ENCODE results near the gene SPARC. TPM values are rescaled to one million over a fixed set of nuclear protein-coding genes. Genes with fewer than 3 reads are reported as not detected.

The SPARC gene
- total RNA-seq, 1 donor from 2014 or later, result 158 TPM

GRCh38 chr5:151627650-151628049 is 59.1 kb downstream of the SPARC start:
- H3K9me3 ChIP-seq (ENCODE audit: low read depth), result no peaks in the 10 kb centered on the region
- H2AFZ ChIP-seq (replicated peaks), result no peak overlapping the region
- TF ChIP-seq, protein P1, sequence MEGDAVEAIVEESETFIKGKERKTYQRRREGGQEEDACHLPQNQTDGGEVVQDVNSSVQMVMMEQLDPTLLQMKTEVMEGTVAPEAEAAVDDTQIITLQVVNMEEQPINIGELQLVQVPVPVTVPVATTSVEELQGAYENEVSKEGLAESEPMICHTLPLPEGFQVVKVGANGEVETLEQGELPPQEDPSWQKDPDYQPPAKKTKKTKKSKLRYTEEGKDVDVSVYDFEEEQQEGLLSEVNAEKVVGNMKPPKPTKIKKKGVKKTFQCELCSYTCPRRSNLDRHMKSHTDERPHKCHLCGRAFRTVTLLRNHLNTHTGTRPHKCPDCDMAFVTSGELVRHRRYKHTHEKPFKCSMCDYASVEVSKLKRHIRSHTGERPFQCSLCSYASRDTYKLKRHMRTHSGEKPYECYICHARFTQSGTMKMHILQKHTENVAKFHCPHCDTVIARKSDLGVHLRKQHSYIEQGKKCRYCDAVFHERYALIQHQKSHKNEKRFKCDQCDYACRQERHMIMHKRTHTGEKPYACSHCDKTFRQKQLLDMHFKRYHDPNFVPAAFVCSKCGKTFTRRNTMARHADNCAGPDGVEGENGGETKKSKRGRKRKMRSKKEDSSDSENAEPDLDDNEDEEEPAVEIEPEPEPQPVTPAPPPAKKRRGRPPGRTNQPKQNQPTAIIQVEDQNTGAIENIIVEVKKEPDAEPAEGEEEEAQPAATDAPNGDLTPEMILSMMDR (IDR thresholded peaks at IDR 0.05), result no peak
- no peak for TF ChIP-seq EZH2phosphoT487 (IDR thresholded peaks at IDR 0.05)
- no peak for TF ChIP-seq EZH2 (IDR thresholded peaks at IDR 0.05)
- peaks cover 11% of the 10 kb centered on the region for H3K4me1 ChIP-seq
- no peak overlapping the region for H3K4me3 ChIP-seq
- H3K36me3 ChIP-seq, result no peaks in the 10 kb centered on the region
- H3K27me3 ChIP-seq, result no peaks in the 10 kb centered on the region
- H4K20me1 ChIP-seq (ENCODE audit: low read depth), result no peaks in the 10 kb centered on the region
- H3K4me2 ChIP-seq, result no peak overlapping the region
- H3K79me2 ChIP-seq (ENCODE audit: low read depth), result no peaks in the 10 kb centered on the region
- DNase-seq (ENCODE audit: low spot score), result no peak
- peaks cover 11% of the 10 kb centered on the region for H3F3A ChIP-seq (ENCODE audit: low read depth)
- Mint-ChIP-seq H3K27ac (no peak overlapping the region), H3K27me3 (ENCODE audit: insufficient read depth, low read depth) (peaks cover 8% of the 10 kb centered on the region), H3K9me3 (no peaks in the 10 kb centered on the region), H3K36me3 (no peaks in the 10 kb centered on the region), H3K4me3 (no peak overlapping the region), H3K4me1 (peaks cover 14% of the 10 kb centered on the region)
- H3K27ac ChIP-seq, result no peak overlapping the region
- H3K9ac ChIP-seq, result no peak overlapping the region

- Histone ChIP-seq H3K4me1 (peaks cover 20% of the 10 kb centered on the region), H3K36me3 (no peaks in the 10 kb centered on the region), H3K9me3 (ENCODE audit: low read depth) (no peaks in the 10 kb centered on the region), H3K9ac (no peak overlapping the region), H2AFZ (replicated peaks) (no peak overlapping the region), H3F3A (ENCODE audit: low read depth) (peaks cover 15% of the 10 kb centered on the region), H4K20me1 (ENCODE audit: low read depth) (no peaks in the 10 kb centered on the region), H3K27ac (no peak overlapping the region), H3K4me2 (no peak overlapping the region), H3K4me3 (no peak overlapping the region), H3K79me2 (ENCODE audit: low read depth) (no peaks in the 10 kb centered on the region), H3K27me3 (no peaks in the 10 kb centered on the region)
- TF ChIP-seq, protein P1 (IDR thresholded peaks at IDR 0.05), result no peak
- TF ChIP-seq EZH2phosphoT487 (IDR thresholded peaks at IDR 0.05) (no peak), EZH2 (IDR thresholded peaks at IDR 0.05) (no peak)
- H3K9me3 Mint-ChIP-seq, result no peaks in the 10 kb centered on the region
- H3K4me3 Mint-ChIP-seq, result no peak overlapping the region
- H3K36me3 Mint-ChIP-seq, result no peaks in the 10 kb centered on the region
- no peak overlapping the region for H3K27ac Mint-ChIP-seq
- DNase-seq (ENCODE audit: low spot score), result no peak
- peaks cover 21% of the 10 kb centered on the region for H3K4me1 Mint-ChIP-seq
- H3K27me3 Mint-ChIP-seq (ENCODE audit: insufficient read depth, low read depth), result peaks cover 8% of the 10 kb centered on the region
These were observed 61.4 kb downstream of the SPARC start for GRCh38 chr5:151625285-151625684.

DNA sequence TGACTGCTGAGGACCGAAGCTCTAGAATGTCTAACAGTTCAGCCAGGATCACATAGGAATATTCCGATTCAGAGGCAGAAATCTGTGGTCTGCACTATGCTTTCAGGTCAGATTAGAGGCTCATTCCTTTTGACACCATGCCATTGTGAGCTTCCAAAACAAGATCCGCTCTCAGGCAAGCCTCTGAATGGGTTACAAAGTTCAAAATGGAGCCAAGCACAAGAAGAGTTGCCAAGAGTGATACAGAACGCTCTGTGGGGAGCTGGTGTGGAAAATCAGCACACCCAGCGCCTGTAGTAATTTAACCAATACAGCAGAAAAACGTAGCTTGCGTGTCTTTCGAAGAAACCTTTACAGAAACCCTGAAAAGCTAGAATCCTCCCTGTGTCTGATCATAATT is 62.2 kb downstream of the SPARC start:
- no peaks in the 10 kb centered on the region for H3K27me3 ChIP-seq
- peaks cover 20% of the 10 kb centered on the region for H3F3A ChIP-seq (ENCODE audit: low read depth)
- H4K20me1 ChIP-seq (ENCODE audit: low read depth), result no peaks in the 10 kb centered on the region
- no peak for TF ChIP-seq EZH2 (IDR thresholded peaks at IDR 0.05)
- peak overlapping the region; percentile 36 for H3K4me2 ChIP-seq
- Mint-ChIP-seq H3K36me3 (no peaks in the 10 kb centered on the region), H3K9me3 (no peaks in the 10 kb centered on the region), H3K27ac (no peak overlapping the region), H3K4me1 (peaks cover 29% of the 10 kb centered on the region), H3K27me3 (ENCODE audit: insufficient read depth, low read depth) (peaks cover 8% of the 10 kb centered on the region), H3K4me3 (no peak overlapping the region)
- H2AFZ ChIP-seq (replicated peaks), result peak overlapping the region; percentile 65
- H3K36me3 ChIP-seq, result no peaks in the 10 kb centered on the region
- peak overlapping the region; percentile 49 for H3K27ac ChIP-seq
- DNase-seq (ENCODE audit: low spot score), result peak; percentile 21
- H3K4me1 ChIP-seq, result peaks cover 27% of the 10 kb centered on the region
- H3K9me3 ChIP-seq (ENCODE audit: low read depth), result no peaks in the 10 kb centered on the region
- H3K9ac ChIP-seq, result peak overlapping the region; percentile 11
- H3K79me2 ChIP-seq (ENCODE audit: low read depth), result no peaks in the 10 kb centered on the region
- H3K4me3 ChIP-seq, result no peak overlapping the region

DNA sequence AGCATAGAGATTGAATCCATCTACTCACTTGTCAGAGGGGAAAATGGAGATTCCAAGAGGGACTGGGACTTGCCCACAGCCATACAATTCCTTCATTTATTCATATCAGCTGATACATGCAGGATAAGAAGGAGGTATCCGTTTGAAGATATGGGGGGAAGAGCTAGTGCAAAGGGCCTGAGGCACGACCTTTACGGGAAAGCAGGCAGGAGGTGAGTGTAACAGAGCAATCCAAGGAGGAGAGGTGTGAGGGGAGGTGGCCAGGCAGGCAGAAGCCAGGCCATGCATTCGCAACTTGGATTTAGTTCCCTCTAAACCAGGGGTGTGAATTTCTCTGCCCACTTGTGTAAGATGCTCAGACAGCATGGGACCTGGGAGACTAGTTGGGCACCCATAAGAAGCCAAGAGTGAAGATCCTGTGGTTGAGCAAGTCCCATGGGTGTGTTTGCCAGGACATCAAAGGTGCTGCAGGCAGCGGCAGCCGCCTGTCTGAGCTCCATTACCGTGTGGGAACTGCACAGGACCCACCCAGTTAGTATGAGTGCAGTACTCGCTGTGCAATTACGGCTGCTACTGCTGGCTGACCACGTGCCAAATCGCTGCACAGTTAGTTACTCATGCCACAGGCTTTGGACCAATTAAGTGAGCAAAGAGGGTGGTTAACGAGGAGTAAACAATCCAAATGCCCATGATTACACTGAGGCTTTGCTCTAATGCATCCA is 64.2 kb downstream of the SPARC start:
- Mint-ChIP-seq H3K9me3 (no peaks in the 10 kb centered on the region), H3K4me1 (peaks cover 38% of the 10 kb centered on the region), H3K27me3 (ENCODE audit: insufficient read depth, low read depth) (peaks cover 8% of the 10 kb centered on the region), H3K4me3 (no peak overlapping the region), H3K36me3 (no peaks in the 10 kb centered on the region), H3K27ac (no peak overlapping the region)
- Histone ChIP-seq H3K27ac (no peak overlapping the region), H3K36me3 (no peaks in the 10 kb centered on the region), H3K79me2 (ENCODE audit: low read depth) (no peaks in the 10 kb centered on the region), H2AFZ (replicated peaks) (no peak overlapping the region), H4K20me1 (ENCODE audit: low read depth) (no peaks in the 10 kb centered on the region), H3K4me2 (no peak overlapping the region), H3K4me3 (no peak overlapping the region), H3K4me1 (peaks cover 38% of the 10 kb centered on the region), H3K9me3 (ENCODE audit: low read depth) (no peaks in the 10 kb centered on the region), H3K9ac (no peak overlapping the region), H3K27me3 (no peaks in the 10 kb centered on the region), H3F3A (ENCODE audit: low read depth) (peaks cover 36% of the 10 kb centered on the region)
- DNase-seq (ENCODE audit: low spot score), result no peak
- TF ChIP-seq, protein P1 (IDR thresholded peaks at IDR 0.05), result no peak
- no peak for TF ChIP-seq EZH2 (IDR thresholded peaks at IDR 0.05)
- no peak for TF ChIP-seq EZH2phosphoT487 (IDR thresholded peaks at IDR 0.05)
